GM12878 (cell line): ENCODE results near the gene VEPH1. TPM values are rescaled to one million over a fixed set of nuclear protein-coding genes. Genes with fewer than 3 reads are reported as not detected.

Experiments used
- ATAC-seq: fragments of 200-7000 bp; cut with Tn5 transposase; 3 replicates; pipeline ENCODE4 v1.9.1; 2020; ENCODE audit warnings: mild to moderate bottlenecking, moderate library complexity
- BruUV-seq: library from RNA; stranded (reverse); fragments of 400-500 nt; replicated peaks from 2 replicates; lab custom pipeline; 2021; lab: Mats Ljungman, UMichigan
- CTCF ChIA-PET: fragments of 300-600 bp; sonication (Branson Sonifier 250); formaldehyde crosslinking; extraction: SDS; loops from one replicate; lab custom pipeline; 2021; ENCODE audit warnings: inconsistent platforms; lab: Yijun Ruan, JAX
- POLR2A ChIA-PET: fragments of 350-600 bp; formaldehyde crosslinking; extraction: SDS; loops from one replicate; lab custom pipeline; 2021; ENCODE audit warnings: inconsistent platforms; lab: Charles Lee
- RAD21 ChIA-PET: fragments of 300-600 bp; sonication (Branson Sonifier 250); formaldehyde crosslinking; loops from one replicate; lab custom pipeline; 2023; ENCODE audit warnings: antibody characterized with exemption; ENCODE audit not compliant: unreplicated experiment; lab: Charles Lee
- SMC1A ChIA-PET: fragments of 300-600 bp; sonication (Branson Sonifier 250); formaldehyde crosslinking; loops from one replicate; lab custom pipeline; 2023; ENCODE audit not compliant: unreplicated experiment, uncharacterized antibody; lab: Charles Lee
- DNase-seq: peaks from one replicate; pipeline ENCODE4 v3.0.0-alpha.2; 2011; ENCODE audit warnings: low read depth, low spot score
- FAIRE-seq: peaks from 3 replicates; lab custom pipeline; 2011; peaks lifted over from hg19 to GRCh38; lab: Jason Lieb, UNC
- H2AFZ ChIP-seq: 2 replicates; pipeline ENCODE4 v1.6.0; 2011; ENCODE audit warnings: low read depth, low read length, control low read depth; ENCODE audit not compliant: control insufficient read depth
- H3K27ac ChIP-seq: 2 replicates; pipeline ENCODE4 v1.5.1; 2011; ENCODE audit warnings: control low read depth; ENCODE audit not compliant: control insufficient read depth, insufficient read depth
- H3K27me3 ChIP-seq, 2 experiments: replicated peaks in 1 of 2; 2 replicates each; pipeline versions ENCODE4 v1.6.0 to v1.6.1; 2011; ENCODE audit warnings: low read length in 1 of 2; ENCODE audit not compliant: control insufficient read depth in 2 of 2, insufficient read depth in 2 of 2
- H3K36me3 ChIP-seq, 2 experiments: 2 replicates each; pipeline ENCODE4 v1.5.1; 2011; ENCODE audit warnings: low read length in 1 of 2; ENCODE audit not compliant: control insufficient read depth in 2 of 2, insufficient read depth in 2 of 2
- H3K4me1 ChIP-seq: 2 replicates; pipeline ENCODE4 v1.6.1; 2011; ENCODE audit warnings: mild to moderate bottlenecking, low read length, moderate library complexity, mixed read lengths; ENCODE audit not compliant: control insufficient read depth, insufficient read depth
- H3K4me2 ChIP-seq: 2 replicates; pipeline ENCODE4 v1.6.0; 2011; ENCODE audit warnings: control low read depth; ENCODE audit not compliant: control insufficient read depth, insufficient read depth
- H3K4me3 ChIP-seq: fragments of 200-600 bp; sonication (generic); 2 replicates; pipeline ENCODE4 v1.5.1; 2016
- H3K79me2 ChIP-seq: 2 replicates; pipeline ENCODE4 v1.6.0; 2011; ENCODE audit warnings: low read length; ENCODE audit not compliant: control insufficient read depth, insufficient read depth
- H3K9ac ChIP-seq: 2 replicates; pipeline ENCODE4 v1.8.0; 2011; ENCODE audit warnings: low read length, control low read depth, mixed read lengths; ENCODE audit not compliant: control insufficient read depth, insufficient read depth
- H3K9me3 ChIP-seq: replicated peaks from 3 replicates; pipeline ENCODE4 v1.5.1; 2011; ENCODE audit warnings: mild to moderate bottlenecking, low read length; ENCODE audit not compliant: control insufficient read depth, insufficient read depth
- H4K20me1 ChIP-seq: 2 replicates; pipeline ENCODE4 v1.6.0; 2011; ENCODE audit not compliant: control insufficient read depth, insufficient read depth
- BHLHE40 ChIP-seq, 2 experiments: fragments of 450-650 bp in 1 of 2; IDR thresholded peaks; 2 replicates each; pipeline ENCODE4 v1.6.1; 2011 to 2017; ENCODE audit warnings: low read depth in 2 of 2, borderline replicate concordance in 1 of 2, improper control_type of control experiment in 1 of 2, low read length in 1 of 2, mild to moderate bottlenecking in 1 of 2
- CBX5 ChIP-seq: sonication (generic); IDR thresholded peaks from 2 replicates; pipeline ENCODE4 v1.6.1; 2016; ENCODE audit warnings: low read depth, moderate library complexity, mild to moderate bottlenecking, inconsistent platforms
- POLR2AphosphoS2 ChIP-seq: IDR thresholded peaks from 2 replicates; pipeline ENCODE4 v1.6.1; 2011; ENCODE audit warnings: low read depth, mild to moderate bottlenecking, low read length, improper control_type of control experiment, moderate library complexity
- TARDBP ChIP-seq: IDR thresholded peaks from 2 replicates; pipeline ENCODE4 v1.6.1; 2016; ENCODE audit warnings: borderline replicate concordance
- ZNF207 ChIP-seq: fragments of 450-650 bp; IDR thresholded peaks from 2 replicates; pipeline ENCODE4 v1.6.1; 2014; ENCODE audit warnings: antibody characterized with exemption, mild to moderate bottlenecking, borderline replicate concordance
- WGBS: methylation state at CpG from one replicate; pipeline ENCODE4 v1.1.6; 2016; ENCODE audit warnings: low lambda C conversion rate; ENCODE audit not compliant: insufficient replicate concordance, insufficient coverage; ENCODE audit errors: missing lambda C conversion rate; 5-methylcytosine and 5-hydroxymethylcytosine counted together
- in situ Hi-C: fragments of 300-500 bp; cut with MboI; formaldehyde crosslinking; loops from 9 replicates; pipeline ENCODE4 v1.14.3; 2018; ENCODE audit warnings: mixed read lengths
- intact Hi-C: fragments of 100-400 bp; cut with micrococcal nuclease; formaldehyde crosslinking; loops from one replicate; pipeline ENCODE4 v1.14.2; 2022; ENCODE audit not compliant: unreplicated experiment
- polyA plus RNA-seq, 11 experiments: library from polyadenylated mRNA; depleted of rRNA in 4 of 11; unstranded in 6 of 11; stranded (reverse) in 5 of 11; fragments of >200 nt; fragmentation: Nextera tagmentation in 4 of 11; fragmentation: Illumina TruSeq in 1 of 11; extraction: Ambion mirVana in 4 of 11; extraction: Trizol in 1 of 11; gene quantifications; 1 replicate in 1 of 11; 2 replicates in 10 of 11; pipeline versions ENCODE4 v1.2.1 to v1.2.3, GENCODE V29; 2011 to 2016; ENCODE audit warnings: inconsistent platforms in 2 of 11, missing spikeins in 2 of 11, low read depth in 1 of 11
- total RNA-seq, 4 experiments: library from RNA; depleted of rRNA in 3 of 4; stranded (reverse); fragments of >200 nt in 3 of 4; fragmentation: Illumina TruSeq in 1 of 4; extraction: Trizol in 1 of 4; gene quantifications; 2 replicates each; pipeline versions ENCODE4 v1.2.1 to v1.2.3, GENCODE V29; 2013 to 2021
- TF ChIP-seq, protein P1 (sequence below): fragments of 450-650 bp; IDR thresholded peaks from 2 replicates; pipeline ENCODE4 v1.6.1; 2017; ENCODE audit warnings: mild to moderate bottlenecking, low read depth, inconsistent platforms; ENCODE audit not compliant: poor library complexity, severe bottlenecking

VEPH1 gene
- total and polyA plus RNA-seq, 10 of the 15 experiments (the other 5 are each of a cell fraction or from before 2014, with no cell fraction given), result 0.04 to 0.26 (median 0.17) TPM; not detected in 7

DNA sequence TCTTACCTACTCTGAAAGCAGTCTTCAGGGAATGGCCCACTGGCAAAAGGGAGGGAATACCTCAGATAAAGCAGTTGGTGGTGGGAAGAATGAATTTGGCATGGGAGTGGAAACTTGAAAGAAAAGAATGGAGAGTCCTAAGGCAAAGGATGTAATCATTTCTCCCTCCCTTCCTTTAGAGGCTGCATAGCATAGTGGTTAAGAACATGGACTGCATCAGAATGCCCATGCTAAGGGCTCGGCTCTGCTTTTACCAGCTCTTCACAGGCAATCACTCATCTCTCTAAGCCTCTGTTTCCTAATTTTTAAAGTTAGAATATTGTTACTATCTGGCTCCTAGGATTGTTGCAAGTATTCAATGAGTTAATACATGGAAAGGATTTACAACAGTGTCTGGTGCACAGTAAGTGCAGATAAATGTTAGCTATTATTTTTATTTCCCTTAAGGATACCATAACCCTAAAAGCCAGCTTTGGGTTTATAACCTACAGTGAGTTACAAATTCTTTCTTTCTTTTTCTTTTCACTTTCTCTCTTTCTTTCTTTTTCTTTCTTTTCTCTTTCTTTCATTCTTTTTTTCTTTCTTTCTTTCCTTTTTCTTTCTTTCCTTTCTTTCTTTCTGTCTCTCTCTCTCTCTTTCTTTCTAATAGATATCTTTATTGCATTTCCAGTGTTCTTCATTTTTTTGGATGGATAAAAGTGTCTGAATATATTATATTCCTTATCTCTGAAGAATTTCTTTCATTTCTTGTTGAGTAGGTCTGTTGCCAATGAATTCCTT is 23.6 kb downstream of the VEPH1 start:
- intact Hi-C loops (no loop called here), in situ Hi-C loops (no loop called here)
- DNase-seq, result no peak
- Histone ChIP-seq H3K36me3 (no peaks in the 10 kb centered on the region), H3K9ac (no peak overlapping the region), H2AFZ (no peak overlapping the region), H3K79me2 (no peaks in the 10 kb centered on the region), H3K27ac (no peak overlapping the region), H3K9me3 (no peaks in the 10 kb centered on the region), H3K27me3 (no peaks in the 10 kb centered on the region), H3K4me2 (no peak overlapping the region), H3K4me3 (no peak overlapping the region), H4K20me1 (no peaks in the 10 kb centered on the region), H3K4me1 (no peaks in the 10 kb centered on the region)
- ATAC-seq, result no peak
- RAD21 ChIA-PET, result no interaction called here
- POLR2A ChIA-PET, result no interaction called here
- TF ChIP-seq BHLHE40 (IDR thresholded peaks at IDR 0.05; ENCODE audit: borderline replicate concordance in 1 of 2, low read depth in 2 of 2, low read length in 1 of 2) (no peak), ZNF207 (no peak), CBX5 (no peak), TARDBP (no peak), POLR2AphosphoS2 (no peak)
- TF ChIP-seq, protein P1, sequence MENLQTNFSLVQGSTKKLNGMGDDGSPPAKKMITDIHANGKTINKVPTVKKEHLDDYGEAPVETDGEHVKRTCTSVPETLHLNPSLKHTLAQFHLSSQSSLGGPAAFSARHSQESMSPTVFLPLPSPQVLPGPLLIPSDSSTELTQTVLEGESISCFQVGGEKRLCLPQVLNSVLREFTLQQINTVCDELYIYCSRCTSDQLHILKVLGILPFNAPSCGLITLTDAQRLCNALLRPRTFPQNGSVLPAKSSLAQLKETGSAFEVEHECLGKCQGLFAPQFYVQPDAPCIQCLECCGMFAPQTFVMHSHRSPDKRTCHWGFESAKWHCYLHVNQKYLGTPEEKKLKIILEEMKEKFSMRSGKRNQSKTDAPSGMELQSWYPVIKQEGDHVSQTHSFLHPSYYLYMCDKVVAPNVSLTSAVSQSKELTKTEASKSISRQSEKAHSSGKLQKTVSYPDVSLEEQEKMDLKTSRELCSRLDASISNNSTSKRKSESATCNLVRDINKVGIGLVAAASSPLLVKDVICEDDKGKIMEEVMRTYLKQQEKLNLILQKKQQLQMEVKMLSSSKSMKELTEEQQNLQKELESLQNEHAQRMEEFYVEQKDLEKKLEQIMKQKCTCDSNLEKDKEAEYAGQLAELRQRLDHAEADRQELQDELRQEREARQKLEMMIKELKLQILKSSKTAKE, result no peak
- FAIRE-seq, result no peak
- CTCF ChIA-PET, result interaction anchor here (1.6 kb wide), 1 partner anchor 17 kb away, joined by 3 read pairs; no protein-coding TSS in a partner anchor
- SMC1A ChIA-PET, result no interaction called here
- 0% methylated on average over 1 of the region's 1 CpG for WGBS
- BruUV-seq, result no TSS peak
